ENCODE measurements around the gene TSC22D3. TPM values are rescaled to one million over a fixed set of nuclear protein-coding genes. Genes with fewer than 3 reads are reported as not detected.
A peak's percentile ranks its signal among the peaks of the same experiment; 100 is the strongest.

TSC22D3 gene
- total RNA-seq, 4 donors from 2014 or later, result 1,744 to 2,802 (median 2,261) TPM

GRCh38 chrX:107753187-107753586 is 22.4 kb downstream of the TSC22D3 start:
- Histone ChIP-seq H3K27me3 (peaks cover 0 to 5% of the 10 kb centered on the region in 2 donors), H3K4me1 (peaks cover 0 to 56% (median 2%) of the 10 kb centered on the region in 4 donors), H3K27ac (peak overlapping the region in 3 of 4 donors; percentile 12 to 97 (median 47)), H3K4me3 (no peak overlapping the region), H3K9me3 (no peaks in the 10 kb centered on the region), H3K36me3 (no peaks in the 10 kb centered on the region)
- WGBS, 2 donors, result 73 to 77% methylated on average over 4 of the region's 4 CpGs
- DNase-seq (ENCODE audit: low spot score in 2 of 2), result no peak
- TF ChIP-seq, protein P1, sequence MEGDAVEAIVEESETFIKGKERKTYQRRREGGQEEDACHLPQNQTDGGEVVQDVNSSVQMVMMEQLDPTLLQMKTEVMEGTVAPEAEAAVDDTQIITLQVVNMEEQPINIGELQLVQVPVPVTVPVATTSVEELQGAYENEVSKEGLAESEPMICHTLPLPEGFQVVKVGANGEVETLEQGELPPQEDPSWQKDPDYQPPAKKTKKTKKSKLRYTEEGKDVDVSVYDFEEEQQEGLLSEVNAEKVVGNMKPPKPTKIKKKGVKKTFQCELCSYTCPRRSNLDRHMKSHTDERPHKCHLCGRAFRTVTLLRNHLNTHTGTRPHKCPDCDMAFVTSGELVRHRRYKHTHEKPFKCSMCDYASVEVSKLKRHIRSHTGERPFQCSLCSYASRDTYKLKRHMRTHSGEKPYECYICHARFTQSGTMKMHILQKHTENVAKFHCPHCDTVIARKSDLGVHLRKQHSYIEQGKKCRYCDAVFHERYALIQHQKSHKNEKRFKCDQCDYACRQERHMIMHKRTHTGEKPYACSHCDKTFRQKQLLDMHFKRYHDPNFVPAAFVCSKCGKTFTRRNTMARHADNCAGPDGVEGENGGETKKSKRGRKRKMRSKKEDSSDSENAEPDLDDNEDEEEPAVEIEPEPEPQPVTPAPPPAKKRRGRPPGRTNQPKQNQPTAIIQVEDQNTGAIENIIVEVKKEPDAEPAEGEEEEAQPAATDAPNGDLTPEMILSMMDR (IDR thresholded peaks at IDR 0.05), result no peak
- TF ChIP-seq POLR2A (IDR thresholded peaks at IDR 0.05) (no peak), EP300 (IDR thresholded peaks at IDR 0.05) (no peak)

- no peak for DNase-seq (ENCODE audit: low spot score in 2 of 2)
- no peaks in the 10 kb centered on the region for H3K9me3 ChIP-seq
- no peak for TF ChIP-seq POLR2A (IDR thresholded peaks at IDR 0.05)
- no peak for TF ChIP-seq EP300 (IDR thresholded peaks at IDR 0.05)
- TF ChIP-seq, protein P1 (IDR thresholded peaks at IDR 0.05), result no peak
- H3K27ac ChIP-seq, result peak overlapping the region in 3 of 4 donors; percentile 12 to 97 (median 47)
- H3K4me1 ChIP-seq, result peaks cover 0 to 60% (median 7%) of the 10 kb centered on the region in 4 donors
- no peaks in the 10 kb centered on the region for H3K36me3 ChIP-seq
- no peak overlapping the region for H3K4me3 ChIP-seq
- 69 to 84% methylated on average over 3 of the region's 3 CpGs for WGBS, 2 donors
- peaks cover 0 to 3% of the 10 kb centered on the region in 2 donors for H3K27me3 ChIP-seq
These were observed 22.9 kb downstream of the TSC22D3 start for GRCh38 chrX:107752714-107753113.

- 67 to 73% methylated on average over 3 of the region's 3 CpGs for WGBS, 2 donors
- H3K4me1 ChIP-seq, result peaks cover 0 to 63% (median 10%) of the 10 kb centered on the region in 4 donors
- H3K36me3 ChIP-seq, result no peaks in the 10 kb centered on the region
- TF ChIP-seq EP300 (IDR thresholded peaks at IDR 0.05), result no peak
- TF ChIP-seq, protein P1 (IDR thresholded peaks at IDR 0.05), result no peak
- no peak for TF ChIP-seq POLR2A (IDR thresholded peaks at IDR 0.05)
- H3K27me3 ChIP-seq, result peaks cover 0 to 3% of the 10 kb centered on the region in 2 donors
- H3K9me3 ChIP-seq, result no peaks in the 10 kb centered on the region
- peak overlapping the region in 2 of 4 donors; percentile 47 to 97 for H3K27ac ChIP-seq
- no peak overlapping the region for H3K4me3 ChIP-seq
- no peak for DNase-seq (ENCODE audit: low spot score in 2 of 2)
These were observed 23.5 kb downstream of the TSC22D3 start for GRCh38 chrX:107752043-107752442.

DNA sequence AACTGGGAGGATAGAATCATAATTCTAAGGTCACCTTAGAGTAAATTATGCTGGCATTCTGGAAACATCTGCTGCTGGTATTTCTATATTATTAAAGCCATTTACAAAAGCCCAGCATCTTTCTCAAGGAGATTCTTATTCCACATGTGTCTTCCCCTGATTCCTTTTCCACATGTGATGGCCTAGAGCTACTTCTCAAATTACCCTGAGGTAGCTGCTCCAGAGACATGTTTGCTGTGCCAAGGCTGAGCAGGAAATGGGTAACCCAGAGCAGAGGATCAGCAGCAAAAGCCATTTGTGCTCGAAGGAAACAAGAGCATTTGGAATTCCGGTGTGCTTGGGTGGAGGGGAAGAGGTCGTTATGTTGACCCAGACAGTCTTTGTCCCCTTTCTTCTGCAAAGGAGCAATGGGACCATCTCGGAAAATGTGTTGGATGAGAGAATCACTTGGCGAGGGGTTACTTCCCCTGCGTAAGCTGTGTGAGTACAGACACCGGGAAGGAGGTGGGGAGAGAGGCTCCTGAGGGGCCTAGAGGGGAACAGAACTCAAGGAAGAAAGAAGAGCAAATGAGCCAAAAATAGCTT is 24.6 kb downstream of the TSC22D3 start:
- H3K27me3 ChIP-seq, result peaks cover 0 to 3% of the 10 kb centered on the region in 2 donors
- no peak for DNase-seq (ENCODE audit: low spot score in 2 of 2)
- H3K27ac ChIP-seq, result peak overlapping the region in 2 of 4 donors; percentile 34 to 97
- 64 to 65% methylated on average over 7 of the region's 7 CpGs for WGBS, 2 donors
- H3K36me3 ChIP-seq, result no peaks in the 10 kb centered on the region
- no peaks in the 10 kb centered on the region for H3K9me3 ChIP-seq
- no peak overlapping the region for H3K4me3 ChIP-seq
- peaks cover 0 to 65% (median 13%) of the 10 kb centered on the region in 4 donors for H3K4me1 ChIP-seq
- TF ChIP-seq, protein P1 (IDR thresholded peaks at IDR 0.05), result no peak
- no peak for TF ChIP-seq EP300 (IDR thresholded peaks at IDR 0.05)
- no peak for TF ChIP-seq POLR2A (IDR thresholded peaks at IDR 0.05)

- WGBS, 2 donors, result 94 to 96% methylated on average over 6 of the region's 6 CpGs
- H3K4me1 ChIP-seq, result peaks cover 0 to 72% (median 16%) of the 10 kb centered on the region in 4 donors
- H3K4me3 ChIP-seq, result no peak overlapping the region
- no peaks in the 10 kb centered on the region for H3K9me3 ChIP-seq
- H3K27ac ChIP-seq, result peak overlapping the region in 2 of 4 donors; percentile 34 to 97
- peaks cover 0 to 3% of the 10 kb centered on the region in 2 donors for H3K27me3 ChIP-seq
- no peaks in the 10 kb centered on the region for H3K36me3 ChIP-seq
- TF ChIP-seq EP300 (IDR thresholded peaks at IDR 0.05) (no peak), POLR2A (IDR thresholded peaks at IDR 0.05) (no peak)
- TF ChIP-seq, protein P1 (IDR thresholded peaks at IDR 0.05), result no peak
- DNase-seq (ENCODE audit: low spot score in 2 of 2), result no peak
These were observed 25.3 kb downstream of the TSC22D3 start for GRCh38 chrX:107750263-107750662.

All from tibial nerve (tissue), 4 donors.